Cardiac fibroblast (primary cell): Measurements from ENCODE around the gene ZSWIM4.

Experiments used
- DNase-seq, 2 donors: peaks; one replicate each; pipeline versions ENCODE4 v3.0.0 to v3.0.0-alpha.2; 2010; ENCODE audit warnings: low read depth in 2 of 2
- H3K4me3 ChIP-seq, 2 donors: replicated peaks in 1 of 2; 1 replicate in 1 of 2; 2 replicates in 1 of 2; pipeline ENCODE4 v1.5.1; 2011; ENCODE audit warnings: low read depth in 2 of 2, low read length in 2 of 2, mild to moderate bottlenecking in 2 of 2, moderate library complexity in 1 of 2
- CTCF ChIP-seq: IDR thresholded peaks from one replicate; pipeline ENCODE4 v1.5.1; 2011; ENCODE audit warnings: low read depth, mild to moderate bottlenecking, low read length, inconsistent platforms

ZSWIM4 gene

GRCh38 chr19:13757805-13758772, 37.2 kb upstream of the ZSWIM4 start:
- no peak for DNase-seq
- no peak for TF ChIP-seq CTCF
- no peak overlapping the region for H3K4me3 ChIP-seq

GRCh38 chr19:13758795-13759194, 36.4 kb upstream of the ZSWIM4 start:
- no peak overlapping the region for H3K4me3 ChIP-seq
- TF ChIP-seq CTCF, result no peak
- no peak for DNase-seq

- H3K4me3 ChIP-seq, result no peak overlapping the region
- DNase-seq, result no peak
- no peak for TF ChIP-seq CTCF
Observed at GRCh38 chr19:13761423-13761822, 33.8 kb upstream of the ZSWIM4 start.

- no peak overlapping the region for H3K4me3 ChIP-seq
- no peak for TF ChIP-seq CTCF
- DNase-seq, result no peak
Observed at GRCh38 chr19:13762635-13763235, 32.5 kb upstream of the ZSWIM4 start.

GRCh38 chr19:13763265-13763664, 32.0 kb upstream of the ZSWIM4 start:
- DNase-seq, result no peak
- TF ChIP-seq CTCF, result no peak

GRCh38 chr19:13764101-13764807, 31.0 kb upstream of the ZSWIM4 start, which contains the start of gene MRI1:
MRI1 (plus strand) TSS chr19:13764522; CDS start chr19:13764589, 67 bp downstream.
- TF ChIP-seq CTCF, result no peak
- DNase-seq, result peak; percentile 66 to 67
- H3K4me3 ChIP-seq, result peak within 1 kb of the TSS; percentile 86 to 89

More at GRCh38 chr19:13763265-13763664, 32.0 kb upstream of the ZSWIM4 start:
- no peak overlapping the region for H3K4me3 ChIP-seq
